IMR-90 (cell line): ENCODE results near the gene EYS. TPM values are rescaled to one million over a fixed set of nuclear protein-coding genes. Genes with fewer than 3 reads are reported as not detected.

ENCODE experiments used
- ATAC-seq: fragments of 200-7000 bp; cut with Tn5 transposase; 2 replicates; pipeline ENCODE4 v1.9.1; 2020; ENCODE audit warnings: low read depth, mild to moderate bottlenecking, moderate library complexity
- BruUV-seq: library from RNA; stranded (reverse); fragments of 400-500 nt; replicated peaks from 2 replicates; lab custom pipeline; 2021; lab: Mats Ljungman, UMichigan
- CTCF ChIA-PET: fragments of 300-600 bp; formaldehyde crosslinking; extraction: SDS; loops from one replicate; lab custom pipeline; 2021; ENCODE audit warnings: antibody characterized with exemption; lab: Yijun Ruan, JAX
- POLR2A ChIA-PET: fragments of 300-600 bp; sonication (Branson Sonifier 250); formaldehyde crosslinking; loops from one replicate; lab custom pipeline; 2022; ENCODE audit warnings: antibody characterized with exemption; ENCODE audit not compliant: unreplicated experiment; lab: Charles Lee
- DNase-seq: peaks from one replicate; pipeline ENCODE4 v3.0.0; 2013
- H2AFZ ChIP-seq: replicated peaks from 2 replicates; pipeline ENCODE3; 2013; ENCODE audit warnings: low read length, mild to moderate bottlenecking; ENCODE audit not compliant: poor library complexity
- H2AK5ac ChIP-seq: 2 replicates; pipeline ENCODE4 v1.6.1; 2013; ENCODE audit warnings: low read depth, low read length, inconsistent platforms
- H2AK9ac ChIP-seq: replicated peaks from 2 replicates; pipeline ENCODE3; 2013; ENCODE audit warnings: mild to moderate bottlenecking, low read depth, low read length, moderate library complexity; ENCODE audit not compliant: poor library complexity
- H2BK120ac ChIP-seq: 2 replicates; pipeline ENCODE4 v1.6.1; 2013; ENCODE audit warnings: low read depth, low read length, inconsistent platforms
- H2BK15ac ChIP-seq: 3 replicates; pipeline ENCODE4 v1.6.1; 2013; ENCODE audit warnings: low read depth, low read length, inconsistent platforms
- H2BK20ac ChIP-seq: 2 replicates; pipeline ENCODE4 v1.6.1; 2013; ENCODE audit warnings: low read depth, mild to moderate bottlenecking, inconsistent platforms, low read length, moderate library complexity
- H2BK5ac ChIP-seq: 2 replicates; pipeline ENCODE4 v1.6.1; 2013; ENCODE audit warnings: mild to moderate bottlenecking, low read depth, low read length, inconsistent platforms; ENCODE audit not compliant: poor library complexity, severe bottlenecking
- H3K14ac ChIP-seq: replicated peaks from 2 replicates; pipeline ENCODE4 v1.6.1; 2013; ENCODE audit warnings: low read depth, low read length, inconsistent platforms
- H3K18ac ChIP-seq: 2 replicates; pipeline ENCODE4 v1.6.1; 2013; ENCODE audit warnings: low read depth, low read length, control low read depth
- H3K23ac ChIP-seq: 2 replicates; pipeline ENCODE4 v1.6.1; 2013; ENCODE audit warnings: low read depth, low read length, inconsistent platforms
- H3K27ac ChIP-seq: 2 replicates; pipeline ENCODE4 v1.5.1; 2013; ENCODE audit warnings: mild to moderate bottlenecking, control low read depth, low read length; ENCODE audit not compliant: insufficient read depth
- H3K27me3 ChIP-seq: 2 replicates; pipeline ENCODE4 v1.6.1; 2013; ENCODE audit warnings: low read length; ENCODE audit not compliant: control insufficient read depth, insufficient read depth
- H3K36me3 ChIP-seq: 2 replicates; pipeline ENCODE4 v1.6.1; 2013; ENCODE audit warnings: low read length, mixed read lengths; ENCODE audit not compliant: control insufficient read depth, insufficient read depth
- H3K4ac ChIP-seq: 2 replicates; pipeline ENCODE4 v1.6.1; 2013; ENCODE audit warnings: low read depth, low read length, inconsistent platforms
- H3K4me1 ChIP-seq: 2 replicates; pipeline ENCODE4 v1.6.1; 2013; ENCODE audit warnings: low read length, mixed read lengths; ENCODE audit not compliant: control insufficient read depth, insufficient read depth
- H3K4me2 ChIP-seq: 2 replicates; pipeline ENCODE4 v1.6.1; 2013; ENCODE audit warnings: low read depth, mild to moderate bottlenecking, control low read depth, low read length, moderate library complexity
- H3K4me3 ChIP-seq: 2 replicates; pipeline ENCODE4 v1.5.1; 2013; ENCODE audit warnings: low read depth, mild to moderate bottlenecking, control low read depth, low read length, moderate library complexity; ENCODE audit not compliant: insufficient read depth
- H3K56ac ChIP-seq: 2 replicates; pipeline ENCODE4 v1.6.1; 2013; ENCODE audit warnings: low read length, inconsistent platforms; ENCODE audit not compliant: insufficient read depth; ENCODE audit errors: extremely low read depth
- H3K79me1 ChIP-seq, 2 experiments: 2 replicates each; pipeline ENCODE4 v1.6.1; 2013; ENCODE audit warnings: low read length in 2 of 2, inconsistent platforms in 1 of 2, low read depth in 1 of 2
- H3K9ac ChIP-seq: 2 replicates; pipeline ENCODE4 v1.6.1; 2013; ENCODE audit warnings: low read depth, low read length, control low read depth
- H3K9me1 ChIP-seq: 2 replicates; pipeline ENCODE4 v1.6.1; 2013; ENCODE audit warnings: low read length, inconsistent platforms; ENCODE audit not compliant: insufficient read depth
- H3K9me3 ChIP-seq: 2 replicates; pipeline ENCODE4 v1.6.1; 2013; ENCODE audit warnings: low read length; ENCODE audit not compliant: control insufficient read depth, insufficient read depth
- H4K20me1 ChIP-seq: 2 replicates; pipeline ENCODE4 v1.6.1; 2013; ENCODE audit warnings: low read length, inconsistent platforms; ENCODE audit not compliant: insufficient read depth
- H4K5ac ChIP-seq: 2 replicates; pipeline ENCODE4 v1.6.1; 2013; ENCODE audit warnings: mild to moderate bottlenecking, low read depth, low read length, control low read depth
- H4K8ac ChIP-seq, 2 experiments: 2 replicates each; pipeline ENCODE4 v1.6.1; 2013; ENCODE audit warnings: low read depth in 2 of 2, low read length in 2 of 2, control low read depth in 1 of 2, inconsistent platforms in 1 of 2
- H4K91ac ChIP-seq: 2 replicates; pipeline ENCODE4 v1.6.1; 2013; ENCODE audit warnings: low read depth, low read length, inconsistent platforms; ENCODE audit not compliant: insufficient read depth
- CHD1 ChIP-seq: IDR thresholded peaks from 2 replicates; pipeline ENCODE4 v1.6.1; 2012; ENCODE audit warnings: low read depth, low read length, improper control_type of control experiment
- SMC3 ChIP-seq: fragments of 150-350 bp; IDR thresholded peaks from 2 replicates; pipeline ENCODE4 v1.6.1; 2016; ENCODE audit warnings: low read depth, mild to moderate bottlenecking, antibody characterized with exemption, low read length, moderate library complexity
- WGBS, 2 experiments: methylation state at CpG; one replicate each; pipeline versions ENCODE4 v1.1.5 to v1.1.7; 2013; ENCODE audit warnings: missing lambda C conversion rate in 2 of 2; ENCODE audit not compliant: insufficient read length in 1 of 2; ENCODE audit errors: extremely low coverage in 2 of 2; 5-methylcytosine and 5-hydroxymethylcytosine counted together
- dilution Hi-C: fragments of 300-500 bp; cut with HindIII; formaldehyde crosslinking; loops from one replicate; pipeline ENCODE4 v1.14.3; 2018; ENCODE audit warnings: low sequenced_read_pairs; ENCODE audit not compliant: unreplicated experiment
- in situ Hi-C: fragments of 300-500 bp; cut with MboI; formaldehyde crosslinking; loops from 3 replicates; pipeline ENCODE4 v1.14.3; 2019; ENCODE audit warnings: low sequenced_read_pairs, inconsistent platforms, mixed read lengths
- intact Hi-C: fragments of 100-400 bp; cut with micrococcal nuclease; formaldehyde crosslinking; loops from 2 replicates; pipeline ENCODE4 v1.10.0; 2022
- polyA plus RNA-seq, 3 experiments: library from polyadenylated mRNA; depleted of rRNA; stranded (reverse); fragments of >200 nt; gene quantifications; 2 replicates each; pipeline ENCODE4 v1.2.3, GENCODE V29; 2012; ENCODE audit warnings: low replicate concordance in 1 of 3
- total RNA-seq: library from RNA; depleted of rRNA; stranded (reverse); fragments of >200 nt; gene quantifications from 2 replicates; pipeline ENCODE4 v1.2.3, GENCODE V29; 2012

EYS gene
- total and polyA plus RNA-seq, 2 of the 4 experiments (the other 2 are of a cell fraction), result under 0.01 TPM; not detected in 1

DNA sequence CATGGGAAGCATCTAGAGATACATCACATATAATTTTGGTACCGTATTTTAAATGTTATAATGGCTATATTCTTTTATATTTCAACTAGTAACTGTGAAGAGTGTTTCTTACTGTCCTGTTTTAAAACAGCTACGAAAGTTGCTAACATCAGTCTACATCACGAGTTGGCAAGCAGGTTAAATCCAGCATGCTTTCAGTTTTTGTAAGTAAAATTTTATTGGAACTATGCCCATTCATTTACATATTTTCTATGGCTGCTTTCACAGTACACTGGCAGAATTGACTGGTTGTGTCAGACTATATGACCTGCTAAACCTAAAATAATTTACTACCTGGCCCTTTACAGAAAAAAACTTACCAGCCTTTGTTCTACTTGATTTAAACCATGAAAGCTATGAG is 1593.3 kb downstream of the EYS start:
- Histone ChIP-seq H3K18ac (no peak overlapping the region), H4K8ac (no peak overlapping the region), H3K27me3 (no peaks in the 10 kb centered on the region), H4K20me1 (no peaks in the 10 kb centered on the region), H3K56ac (no peak overlapping the region), H2AK5ac (no peak overlapping the region), H3K9ac (no peak overlapping the region), H4K5ac (no peak overlapping the region), H2BK15ac (no peak overlapping the region), H3K4me2 (no peak overlapping the region), H3K4me1 (no peaks in the 10 kb centered on the region), H2AFZ (no peak overlapping the region), H3K79me1 (no peaks in the 10 kb centered on the region), H3K4me3 (no peak overlapping the region), H3K36me3 (no peaks in the 10 kb centered on the region), H2AK9ac (no peak overlapping the region), H2BK120ac (no peak overlapping the region), H3K9me3 (no peaks in the 10 kb centered on the region), H3K14ac (no peak overlapping the region), H3K9me1 (no peaks in the 10 kb centered on the region; the same call in 1 of the 2 replicates), H2BK5ac (no peak overlapping the region), H3K4ac (no peak overlapping the region), H3K27ac (no peak overlapping the region), H2BK20ac (no peak overlapping the region), H3K23ac (no peak overlapping the region), H4K91ac (no peak overlapping the region)
- dilution Hi-C loops, result no loop called here
- no TSS peak for BruUV-seq
- no peak for DNase-seq
- no peak for TF ChIP-seq SMC3
- TF ChIP-seq CHD1, result no peak
- ChIA-PET CTCF (interaction anchor here (1.1 kb wide), 1 partner anchor 13 kb away, joined by 5 read pairs; no protein-coding TSS in a partner anchor), POLR2A (no interaction called here)
- WGBS, 2 experiments, result no CpG with 5 or more reads among the region's 3 CpGs
- intact Hi-C loops, result no loop called here
- in situ Hi-C loops, result no loop called here
- no peak for ATAC-seq
